ENCODE data around the gene COL24A1. TPM values are rescaled to one million over a fixed set of nuclear protein-coding genes. Genes with fewer than 3 reads are reported as not detected.

COL24A1 gene
- total RNA-seq, 1 experiment from 2014 or later = 0.35 TPM

DNA sequence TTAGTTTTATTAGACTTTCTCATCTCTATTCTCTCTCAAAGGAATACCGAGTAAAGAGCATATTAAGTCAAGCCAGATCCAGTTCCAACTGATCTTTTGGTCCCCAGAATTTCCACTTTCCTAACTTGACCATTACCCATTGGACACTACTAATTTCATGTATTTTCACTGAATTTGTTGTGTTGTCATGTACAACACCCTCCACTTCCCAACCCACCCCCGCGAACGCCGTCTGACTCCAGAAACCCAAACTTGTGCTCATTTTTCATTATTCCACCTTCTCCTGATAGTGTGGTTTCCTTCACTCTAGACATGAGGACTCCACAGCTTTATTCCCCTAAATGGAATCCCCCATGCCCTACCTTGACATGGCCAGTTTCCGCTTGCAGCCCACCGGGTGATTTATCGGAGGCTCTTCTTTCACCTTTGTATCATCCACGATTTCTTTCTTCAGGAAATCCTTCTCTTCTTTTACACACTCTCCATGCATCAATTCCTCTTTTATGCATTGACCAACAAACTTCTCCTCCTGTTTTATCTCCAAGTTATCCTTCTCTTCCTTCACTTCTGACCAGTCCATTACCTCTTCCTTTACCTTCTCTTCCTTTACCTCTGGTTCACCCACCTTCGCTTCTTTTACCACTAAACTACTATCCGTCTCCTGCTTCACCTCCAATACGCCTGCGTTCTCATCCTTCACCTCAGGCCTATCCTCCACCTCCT is 449.1 kb downstream of the COL24A1 start:
- WGBS (ENCODE audit: extremely low coverage, insufficient read length, low lambda C conversion rate) = no CpG with 5 or more reads among the region's 13 CpGs

More for the DNA sequence above, 449.1 kb downstream of the COL24A1 start:
- Mint-ChIP-seq H3K27me3 (ENCODE audit: low read depth) (no peaks in the 10 kb centered on the region), H3K4me1 (peaks cover 2 to 4% of the 10 kb centered on the region in 2 experiments; a peak in 1 of 4 replicates), H3K27ac (no peak overlapping the region), H3K36me3 (ENCODE audit: insufficient read depth in 1 of 3, low read depth in 3 of 3) (peaks cover 13 to 26% (median 25%) of the 10 kb centered on the region in 3 experiments; a peak in 6 of 7 replicates), H3K4me3 (no peak overlapping the region), H3K9me3 (no peaks in the 10 kb centered on the region)
- Histone ChIP-seq H3K79me1 (ENCODE audit: insufficient read depth, low read depth, low read length, poor library complexity, severe bottlenecking) (no peaks in the 10 kb centered on the region), H4K20me1 (ENCODE audit: control insufficient read depth, insufficient read depth, insufficient read length) (no peaks in the 10 kb centered on the region), H3K4ac (ENCODE audit: low read depth, low read length) (no peak overlapping the region), H3K4me2 (ENCODE audit: insufficient read depth, insufficient read length, low read length) (peak overlapping the region; percentile 98), H3K9ac (ENCODE audit: extremely low read depth, insufficient read length, low read length) (peak overlapping the region; percentile 88), H2BK120ac (ENCODE audit: low read depth, low read length, poor library complexity, severe bottlenecking) (no peak overlapping the region), H3T11ph (ENCODE audit: low read length) (no peak overlapping the region), H2BK12ac (ENCODE audit: insufficient read length, low read depth, low read length) (no peak overlapping the region), H2AK5ac (ENCODE audit: insufficient read length, low read length) (no peak overlapping the region), H2BK15ac (ENCODE audit: low read depth, low read length) (no peak overlapping the region), H3K79me2 (ENCODE audit: insufficient read depth, low read length) (peaks cover 16% of the 10 kb centered on the region; the same call in 1 of the 2 replicates), H4K91ac (ENCODE audit: insufficient read length, low read depth, low read length) (no peak overlapping the region), H3K23me2 (ENCODE audit: insufficient read length, low read depth, low read length, poor library complexity, severe bottlenecking) (peaks cover 8% of the 10 kb centered on the region), H4K8ac (replicated peaks; ENCODE audit: insufficient read length, low read depth, low read length) (no peak overlapping the region), H2BK5ac (ENCODE audit: insufficient read length, low read length) (no peak overlapping the region), H2BK20ac (ENCODE audit: low read depth, low read length, poor library complexity, severe bottlenecking) (no peak overlapping the region), H3K9me3 (ENCODE audit: control insufficient read depth, low read depth, low read length) (no peaks in the 10 kb centered on the region), H3K56ac (ENCODE audit: insufficient read length, low read depth, low read length) (peak overlapping the region; percentile 63), H2AFZ (ENCODE audit: low read length) (peak overlapping the region; percentile 32), H4K5ac (ENCODE audit: insufficient read length, low read depth, low read length) (peak overlapping the region; percentile 2), H3K27ac (ENCODE audit: insufficient read length, low read depth, low read length) (peak overlapping the region; percentile 9), H3K4me1 (ENCODE audit: insufficient read depth, low read length) (peaks cover 2% of the 10 kb centered on the region; the same call in 1 of the 2 replicates), H3K18ac (ENCODE audit: insufficient read length, low read depth, low read length) (no peak overlapping the region), H3K14ac (ENCODE audit: insufficient read depth, low read length) (peak overlapping the region; percentile 81), H3K27me3 (ENCODE audit: insufficient read depth, low read length) (no peaks in the 10 kb centered on the region), H3K23ac (ENCODE audit: insufficient read length, low read depth, low read length) (no peak overlapping the region)
- TF ChIP-seq, protein P1, sequence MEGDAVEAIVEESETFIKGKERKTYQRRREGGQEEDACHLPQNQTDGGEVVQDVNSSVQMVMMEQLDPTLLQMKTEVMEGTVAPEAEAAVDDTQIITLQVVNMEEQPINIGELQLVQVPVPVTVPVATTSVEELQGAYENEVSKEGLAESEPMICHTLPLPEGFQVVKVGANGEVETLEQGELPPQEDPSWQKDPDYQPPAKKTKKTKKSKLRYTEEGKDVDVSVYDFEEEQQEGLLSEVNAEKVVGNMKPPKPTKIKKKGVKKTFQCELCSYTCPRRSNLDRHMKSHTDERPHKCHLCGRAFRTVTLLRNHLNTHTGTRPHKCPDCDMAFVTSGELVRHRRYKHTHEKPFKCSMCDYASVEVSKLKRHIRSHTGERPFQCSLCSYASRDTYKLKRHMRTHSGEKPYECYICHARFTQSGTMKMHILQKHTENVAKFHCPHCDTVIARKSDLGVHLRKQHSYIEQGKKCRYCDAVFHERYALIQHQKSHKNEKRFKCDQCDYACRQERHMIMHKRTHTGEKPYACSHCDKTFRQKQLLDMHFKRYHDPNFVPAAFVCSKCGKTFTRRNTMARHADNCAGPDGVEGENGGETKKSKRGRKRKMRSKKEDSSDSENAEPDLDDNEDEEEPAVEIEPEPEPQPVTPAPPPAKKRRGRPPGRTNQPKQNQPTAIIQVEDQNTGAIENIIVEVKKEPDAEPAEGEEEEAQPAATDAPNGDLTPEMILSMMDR (conservative IDR thresholded peaks at IDR 0.05) = no peak
- DNase-seq = no peak
